ENCODE data around the gene OR51A2.

The OR51A2 gene

DNA sequence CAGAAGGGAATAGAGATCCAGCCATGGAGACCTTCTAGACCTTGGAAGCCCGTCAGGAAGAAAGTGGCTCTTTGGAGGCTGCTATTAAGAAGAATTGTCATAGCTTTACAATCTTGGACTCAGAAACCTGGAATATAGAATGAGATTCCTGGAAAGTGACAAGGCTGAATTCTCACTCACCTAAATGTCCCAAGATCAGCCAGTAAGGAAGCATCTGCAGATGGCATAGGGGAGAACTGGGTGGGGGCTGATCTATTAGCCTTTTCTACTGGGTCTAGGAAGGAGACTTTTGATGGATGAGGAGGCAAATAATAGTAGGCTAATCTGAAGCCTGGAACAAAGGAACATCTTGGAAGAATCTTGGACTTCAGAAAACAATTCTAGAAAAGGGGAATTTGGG lies 31.3 kb downstream of the OR51A2 start, which contains the start of gene OR51G1:
Gene OR51G1 (minus strand): TSS at position 101 of the 400 bp plus-strand sequence. CDS start 0 bp downstream, at position 101.
- POLR2A ChIA-PET: no interaction called here
- Histone ChIP-seq H3K27ac (ENCODE audit: insufficient read depth in 1 of 2, low read depth in 1 of 2, low read length in 2 of 2, poor library complexity in 1 of 2, severe bottlenecking in 2 of 2) (no peak within 1 kb of the TSS), H3K36me3 (ENCODE audit: control insufficient read depth in 4 of 4, insufficient read depth in 4 of 4, low read length in 3 of 4) (no peaks in the 10 kb centered on the region), H3K27me3 (replicated peaks in 2 of 5; ENCODE audit: control insufficient read depth in 4 of 5, insufficient read depth in 5 of 5, low read length in 4 of 5) (peaks cover 0 to 2% (median 0%) of the 10 kb centered on the region in 5 experiments), H3K4me3 (ENCODE audit: control insufficient read depth in 1 of 7, extremely low read depth in 1 of 7, insufficient read depth in 4 of 7, low read depth in 2 of 7, low read length in 6 of 7) (no peak within 1 kb of the TSS), H3K9me3 (ENCODE audit: control extremely low read depth in 1 of 5, control insufficient read depth in 4 of 5, insufficient read depth in 2 of 5, low read depth in 1 of 5, low read length in 4 of 5) (no peaks in the 10 kb centered on the region), H3K4me1 (ENCODE audit: control extremely low read depth in 1 of 4, control insufficient read depth in 4 of 4, insufficient read depth in 4 of 4, low read length in 3 of 4) (no peaks in the 10 kb centered on the region)
- DNase-seq: no peak
- 100% methylated on average over 1 of the region's 1 CpG for WGBS (ENCODE audit: insufficient coverage)
- CTCF ChIA-PET: no interaction called here

DNA sequence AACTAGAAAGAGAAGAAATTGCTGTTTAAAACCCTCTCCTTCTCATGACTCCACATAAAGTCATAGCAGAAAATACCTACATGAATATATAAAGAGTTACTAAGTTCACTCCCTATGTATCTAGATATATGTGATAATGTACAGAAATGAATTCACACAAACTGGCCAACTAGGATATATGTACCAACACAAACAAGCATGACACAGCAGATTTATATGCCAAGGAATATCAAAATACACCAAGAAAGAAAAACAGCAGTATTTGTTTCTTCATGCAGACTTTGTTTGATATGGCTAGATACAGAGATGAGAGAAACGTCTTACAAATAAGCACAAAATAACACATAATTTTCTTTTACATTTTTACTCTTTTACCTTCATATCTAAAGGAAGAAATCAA lies 33.2 kb downstream of the OR51A2 start:
- CTCF ChIA-PET: no interaction called here
- no peaks in the 10 kb centered on the region for H3K4me1 ChIP-seq (ENCODE audit: control extremely low read depth in 1 of 4, control insufficient read depth in 4 of 4, insufficient read depth in 4 of 4, low read length in 3 of 4)
- H3K4me3 ChIP-seq (ENCODE audit: control insufficient read depth in 1 of 7, extremely low read depth in 1 of 7, insufficient read depth in 4 of 7, low read depth in 2 of 7, low read length in 6 of 7): no peak overlapping the region
- no peak for DNase-seq
- H3K9me3 ChIP-seq (ENCODE audit: control extremely low read depth in 1 of 5, control insufficient read depth in 4 of 5, insufficient read depth in 2 of 5, low read depth in 1 of 5, low read length in 4 of 5): no peaks in the 10 kb centered on the region
- whole genome bisulfite sequencing (ENCODE audit: insufficient coverage): no CpG with 5 or more reads among the region's 1 CpG
- H3K27ac ChIP-seq (ENCODE audit: insufficient read depth in 1 of 2, low read depth in 1 of 2, low read length in 2 of 2, poor library complexity in 1 of 2, severe bottlenecking in 2 of 2): no peak overlapping the region
- POLR2A ChIA-PET: no interaction called here
- H3K36me3 ChIP-seq (ENCODE audit: control insufficient read depth in 4 of 4, insufficient read depth in 4 of 4, low read length in 3 of 4): no peaks in the 10 kb centered on the region
- no peaks in the 10 kb centered on the region for H3K27me3 ChIP-seq (replicated peaks in 2 of 5; ENCODE audit: control insufficient read depth in 4 of 5, insufficient read depth in 5 of 5, low read length in 4 of 5)

DNA sequence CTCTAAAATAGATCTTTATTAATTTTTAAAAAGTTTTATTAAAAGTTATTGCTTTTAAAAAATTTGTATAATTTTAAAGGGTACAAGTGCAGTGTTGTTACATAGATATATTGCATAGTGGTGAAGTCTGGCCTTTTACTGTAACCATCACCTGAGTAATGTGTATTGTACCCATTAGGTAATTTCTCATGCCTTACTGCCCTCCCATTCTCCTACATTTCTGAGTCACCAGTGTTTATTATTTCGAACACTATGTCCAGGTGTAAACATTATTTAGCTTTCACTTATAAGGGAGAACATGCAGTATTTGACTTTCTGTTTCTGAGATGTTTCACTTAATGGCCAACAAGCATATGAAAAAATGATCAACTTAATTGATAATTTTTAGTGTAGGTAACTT lies 33.7 kb downstream of the OR51A2 start:
- Histone ChIP-seq H3K36me3 (ENCODE audit: control insufficient read depth in 4 of 4, insufficient read depth in 4 of 4, low read length in 3 of 4) (no peaks in the 10 kb centered on the region), H3K4me1 (ENCODE audit: control extremely low read depth in 1 of 4, control insufficient read depth in 4 of 4, insufficient read depth in 4 of 4, low read length in 3 of 4) (no peaks in the 10 kb centered on the region), H3K27ac (ENCODE audit: insufficient read depth in 1 of 2, low read depth in 1 of 2, low read length in 2 of 2, poor library complexity in 1 of 2, severe bottlenecking in 2 of 2) (no peak overlapping the region), H3K9me3 (ENCODE audit: control extremely low read depth in 1 of 5, control insufficient read depth in 4 of 5, insufficient read depth in 2 of 5, low read depth in 1 of 5, low read length in 4 of 5) (no peaks in the 10 kb centered on the region), H3K4me3 (ENCODE audit: control insufficient read depth in 1 of 7, extremely low read depth in 1 of 7, insufficient read depth in 4 of 7, low read depth in 2 of 7, low read length in 6 of 7) (no peak overlapping the region), H3K27me3 (replicated peaks in 2 of 5; ENCODE audit: control insufficient read depth in 4 of 5, insufficient read depth in 5 of 5, low read length in 4 of 5) (no peaks in the 10 kb centered on the region)
- 80% methylated on average over 1 of the region's 1 CpG for WGBS (ENCODE audit: insufficient coverage)
- ChIA-PET POLR2A (no interaction called here), CTCF (no interaction called here)
- no peak for DNase-seq

DNA sequence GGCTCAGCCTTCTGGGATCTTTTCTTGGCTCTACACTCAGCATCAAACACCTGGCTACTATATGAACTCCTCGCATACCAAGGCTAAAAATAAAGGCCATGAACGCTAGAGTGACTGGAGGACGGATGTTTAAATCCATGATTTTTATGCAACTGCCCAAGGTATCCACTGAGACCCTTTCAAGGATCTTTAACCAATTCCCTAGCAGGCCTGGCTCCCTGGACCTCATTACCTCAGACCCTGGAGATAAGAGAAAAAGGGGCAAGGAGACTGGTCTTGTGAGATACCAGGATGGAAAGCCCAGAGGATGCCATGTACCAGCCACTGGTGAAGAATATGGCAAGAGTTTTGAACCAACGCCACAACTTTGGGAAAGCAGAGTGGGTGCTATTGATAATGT lies 36.3 kb downstream of the OR51A2 start, which contains the start of gene OR51G2:
Gene OR51G2 (minus strand): TSS at position 101 of the 400 bp plus-strand sequence. CDS start 3,687 bp downstream, outside the sequence.
- WGBS (ENCODE audit: insufficient coverage): 97% methylated on average over 3 of the region's 4 CpGs
- Histone ChIP-seq H3K4me1 (ENCODE audit: control extremely low read depth in 1 of 4, control insufficient read depth in 4 of 4, insufficient read depth in 4 of 4, low read length in 3 of 4) (no peaks in the 10 kb centered on the region), H3K36me3 (ENCODE audit: control insufficient read depth in 4 of 4, insufficient read depth in 4 of 4, low read length in 3 of 4) (no peaks in the 10 kb centered on the region), H3K4me3 (ENCODE audit: control insufficient read depth in 1 of 7, extremely low read depth in 1 of 7, insufficient read depth in 4 of 7, low read depth in 2 of 7, low read length in 6 of 7) (no peak within 1 kb of the TSS), H3K27me3 (replicated peaks in 2 of 5; ENCODE audit: control insufficient read depth in 4 of 5, insufficient read depth in 5 of 5, low read length in 4 of 5) (no peaks in the 10 kb centered on the region), H3K9me3 (ENCODE audit: control extremely low read depth in 1 of 5, control insufficient read depth in 4 of 5, insufficient read depth in 2 of 5, low read depth in 1 of 5, low read length in 4 of 5) (no peaks in the 10 kb centered on the region), H3K27ac (ENCODE audit: insufficient read depth in 1 of 2, low read depth in 1 of 2, low read length in 2 of 2, poor library complexity in 1 of 2, severe bottlenecking in 2 of 2) (no peak within 1 kb of the TSS)
- CTCF ChIA-PET: no interaction called here
- POLR2A ChIA-PET: no interaction called here
- DNase-seq: no peak

DNA sequence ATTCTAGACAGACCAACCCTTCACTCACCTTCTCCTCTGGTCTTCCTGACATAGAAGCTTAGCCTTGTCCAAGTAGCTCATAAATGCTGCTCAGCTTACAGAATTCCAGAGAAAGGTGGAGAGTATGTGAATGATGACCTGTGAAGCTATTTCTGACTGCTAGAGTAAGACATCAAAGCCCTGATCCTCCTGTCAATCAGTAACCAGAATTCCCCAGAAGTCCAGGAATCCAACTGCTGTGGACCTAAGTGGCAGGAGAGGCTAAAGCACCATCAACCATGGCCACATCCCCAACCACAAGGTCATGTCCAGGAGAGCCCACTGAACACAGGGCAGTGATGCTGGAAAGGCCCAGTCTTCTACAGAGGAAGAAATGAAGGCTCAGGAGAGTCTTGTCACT lies 38.9 kb downstream of the OR51A2 start:
- no peaks in the 10 kb centered on the region for H3K36me3 ChIP-seq (ENCODE audit: control insufficient read depth in 4 of 4, insufficient read depth in 4 of 4, low read length in 3 of 4)
- ChIA-PET CTCF (no interaction called here), POLR2A (no interaction called here)
- H3K4me1 ChIP-seq (ENCODE audit: control extremely low read depth in 1 of 4, control insufficient read depth in 4 of 4, insufficient read depth in 4 of 4, low read length in 3 of 4): no peaks in the 10 kb centered on the region
- no peak overlapping the region for H3K27ac ChIP-seq (ENCODE audit: insufficient read depth in 1 of 2, low read depth in 1 of 2, low read length in 2 of 2, poor library complexity in 1 of 2, severe bottlenecking in 2 of 2)
- no peak overlapping the region for H3K4me3 ChIP-seq (ENCODE audit: control insufficient read depth in 1 of 7, extremely low read depth in 1 of 7, insufficient read depth in 4 of 7, low read depth in 2 of 7, low read length in 6 of 7)
- DNase-seq: no peak
- no peaks in the 10 kb centered on the region for H3K27me3 ChIP-seq (replicated peaks in 2 of 5; ENCODE audit: control insufficient read depth in 4 of 5, insufficient read depth in 5 of 5, low read length in 4 of 5)
- no peaks in the 10 kb centered on the region for H3K9me3 ChIP-seq (ENCODE audit: control extremely low read depth in 1 of 5, control insufficient read depth in 4 of 5, insufficient read depth in 2 of 5, low read depth in 1 of 5, low read length in 4 of 5)

All from common myeloid progenitor, CD34-positive (primary cell).